ENCODE data around the gene ALDH3B2.
A peak's percentile ranks its signal among the peaks of the same experiment; 100 is the strongest.

Gene ALDH3B2

GRCh38 chr11:67668192-67668551, 6.3 kb downstream of the ALDH3B2 start:
- Histone ChIP-seq H3K36me3 (ENCODE audit: control insufficient read depth, low read length) (no peaks in the 10 kb centered on the region), H3K4me3 (ENCODE audit: low read length) (peak overlapping the region; percentile 53), H3K4me2 (ENCODE audit: low read length) (peak overlapping the region; percentile 92), H3K9me2 (replicated peaks; ENCODE audit: control insufficient read depth, low read length) (no peaks in the 10 kb centered on the region), H3K79me2 (ENCODE audit: control insufficient read depth, low read length) (no peaks in the 10 kb centered on the region), H3K4me1 (ENCODE audit: control insufficient read depth, low read length) (peaks cover 54% of the 10 kb centered on the region), H3F3A (ENCODE audit: control insufficient read depth, insufficient read depth) (peaks cover 4% of the 10 kb centered on the region; the same call in 1 of the 2 replicates), H3K27me3 (ENCODE audit: control insufficient read depth, low read length) (no peaks in the 10 kb centered on the region; the same call in 1 of the 2 replicates), H3K27ac (ENCODE audit: low read depth, low read length) (peak overlapping the region; percentile 82), H3K9me3 (ENCODE audit: control insufficient read depth, insufficient read depth, low read length) (peaks cover 4% of the 10 kb centered on the region; the same call in 1 of the 2 replicates), H4K20me1 (ENCODE audit: control insufficient read depth, insufficient read depth, low read depth, low read length) (no peaks in the 10 kb centered on the region)
- TF ChIP-seq CTCF (IDR thresholded peaks at IDR 0.05; ENCODE audit: low read depth, low read length, poor library complexity, severe bottlenecking): no peak
- no peak for TF ChIP-seq EZH2phosphoT487 (IDR thresholded peaks at IDR 0.05; ENCODE audit: borderline replicate concordance, low read length)

GRCh38 chr11:67667490-67668191, 6.8 kb downstream of the ALDH3B2 start:
- Histone ChIP-seq H3K27ac (ENCODE audit: low read depth, low read length) (peak overlapping the region; percentile 82), H3K27me3 (ENCODE audit: control insufficient read depth, low read length) (no peaks in the 10 kb centered on the region), H3K9me3 (ENCODE audit: control insufficient read depth, insufficient read depth, low read length) (peaks cover 4% of the 10 kb centered on the region; the same call in 1 of the 2 replicates), H3K4me1 (ENCODE audit: control insufficient read depth, low read length) (peaks cover 54% of the 10 kb centered on the region), H3K9me2 (replicated peaks; ENCODE audit: control insufficient read depth, low read length) (no peaks in the 10 kb centered on the region), H3K4me2 (ENCODE audit: low read length) (peak overlapping the region; percentile 92), H3F3A (ENCODE audit: control insufficient read depth, insufficient read depth) (peaks cover 4% of the 10 kb centered on the region; the same call in 1 of the 2 replicates), H3K36me3 (ENCODE audit: control insufficient read depth, low read length) (no peaks in the 10 kb centered on the region), H3K4me3 (ENCODE audit: low read length) (peak overlapping the region; percentile 53), H3K79me2 (ENCODE audit: control insufficient read depth, low read length) (no peaks in the 10 kb centered on the region), H4K20me1 (ENCODE audit: control insufficient read depth, insufficient read depth, low read depth, low read length) (no peaks in the 10 kb centered on the region)
- TF ChIP-seq CTCF (IDR thresholded peaks at IDR 0.05; ENCODE audit: low read depth, low read length, poor library complexity, severe bottlenecking) (no peak), EZH2phosphoT487 (IDR thresholded peaks at IDR 0.05; ENCODE audit: borderline replicate concordance, low read length) (no peak)

GRCh38 chr11:67666676-67667489, 7.5 kb downstream of the ALDH3B2 start:
- Histone ChIP-seq H3K27me3 (ENCODE audit: control insufficient read depth, low read length) (no peaks in the 10 kb centered on the region), H3K4me1 (ENCODE audit: control insufficient read depth, low read length) (peaks cover 54% of the 10 kb centered on the region), H3K27ac (ENCODE audit: low read depth, low read length) (peak overlapping the region; percentile 82), H4K20me1 (ENCODE audit: control insufficient read depth, insufficient read depth, low read depth, low read length) (no peaks in the 10 kb centered on the region), H3K79me2 (ENCODE audit: control insufficient read depth, low read length) (no peaks in the 10 kb centered on the region), H3K9me3 (ENCODE audit: control insufficient read depth, insufficient read depth, low read length) (peaks cover 4% of the 10 kb centered on the region; the same call in 1 of the 2 replicates), H3F3A (ENCODE audit: control insufficient read depth, insufficient read depth) (peaks cover 7% of the 10 kb centered on the region), H3K4me2 (ENCODE audit: low read length) (peak overlapping the region; percentile 92), H3K36me3 (ENCODE audit: control insufficient read depth, low read length) (no peaks in the 10 kb centered on the region), H3K4me3 (ENCODE audit: low read length) (peak overlapping the region; percentile 53), H3K9me2 (replicated peaks; ENCODE audit: control insufficient read depth, low read length) (no peaks in the 10 kb centered on the region)
- peak; percentile 21 for TF ChIP-seq CTCF (IDR thresholded peaks at IDR 0.05; ENCODE audit: low read depth, low read length, poor library complexity, severe bottlenecking)
- TF ChIP-seq EZH2phosphoT487 (IDR thresholded peaks at IDR 0.05; ENCODE audit: borderline replicate concordance, low read length): no peak

Data from DOHH2 (cell line).